Gastroesophageal sphincter (tissue), 4 donors: ENCODE data around the gene CEACAM16. TPM values are rescaled to one million over a fixed set of nuclear protein-coding genes. Genes with fewer than 3 reads are reported as not detected.

ENCODE experiments used
- ATAC-seq: fragments of 150-250 bp; one replicate; pipeline ENCODE4 v1.9.1; 2016; ENCODE audit warnings: mild to moderate bottlenecking, moderate library complexity
- H3K27ac ChIP-seq, 4 donors: fragments of 200-600 bp; sonication (generic) in 3 of 4; 1 replicate in 3 of 4; 2 replicates in 1 of 4; pipeline ENCODE4 v1.5.1; 2016 to 2019
- H3K27me3 ChIP-seq: fragments of 200-600 bp; sonication (generic); one replicate; pipeline ENCODE4 v1.5.1; 2019
- H3K36me3 ChIP-seq, 2 donors: fragments of 200-600 bp; sonication (generic); one replicate each; pipeline ENCODE4 v1.5.1; 2019; ENCODE audit warnings: control low read depth in 1 of 2
- H3K4me1 ChIP-seq, 3 donors: fragments of 200-600 bp; sonication (generic); 1 replicate in 2 of 3; 2 replicates in 1 of 3; pipeline ENCODE4 v1.5.1; 2016 to 2019; ENCODE audit warnings: control low read depth in 2 of 3
- H3K4me3 ChIP-seq, 2 donors: fragments of 200-600 bp; sonication (generic); one replicate each; pipeline ENCODE4 v1.5.1; 2019; ENCODE audit warnings: mild to moderate bottlenecking in 1 of 2, moderate library complexity in 1 of 2
- H3K9me3 ChIP-seq, 3 donors: fragments of 200-600 bp; sonication (generic); one replicate each; pipeline ENCODE4 v1.5.1; 2017 to 2019; ENCODE audit warnings: control low read depth in 2 of 3
- EP300 ChIP-seq: sonication (generic); formaldehyde crosslinking; IDR thresholded peaks from one replicate; pipeline ENCODE4 v1.6.1; 2017; ENCODE audit warnings: antibody characterized with exemption, mild to moderate bottlenecking
- POLR2A ChIP-seq, 2 donors: fragments of 450-650 bp; IDR thresholded peaks; one replicate each; pipeline ENCODE4 v1.6.1; 2017; ENCODE audit warnings: antibody characterized with exemption in 2 of 2, mild to moderate bottlenecking in 2 of 2, moderate library complexity in 1 of 2
- POLR2AphosphoS5 ChIP-seq: sonication (generic); formaldehyde crosslinking; IDR thresholded peaks from one replicate; pipeline ENCODE4 v1.6.1; 2017; ENCODE audit warnings: antibody characterized with exemption
- WGBS, 2 donors: methylation state at CpG; one replicate each; pipeline ENCODE4 v1.1.5; 2018; ENCODE audit warnings: low coverage in 1 of 2; 5-methylcytosine and 5-hydroxymethylcytosine counted together
- total RNA-seq, 4 donors: library from RNA; depleted of rRNA; stranded (reverse); fragments of >200 nt; gene quantifications; one replicate each; pipeline ENCODE4 v1.1.0, GENCODE V29; 2016
- TF ChIP-seq, protein P1 (sequence below), 4 experiments: fragments of 200-600 bp in 2 of 4; fragments of 450-650 bp in 2 of 4; sonication (generic) in 1 of 4; IDR thresholded peaks; one replicate each; pipeline ENCODE4 v1.5.1; 2017 to 2019; ENCODE audit warnings: antibody characterized with exemption in 4 of 4, mild to moderate bottlenecking in 2 of 4, moderate library complexity in 2 of 4

CEACAM16 gene
- total RNA-seq, 4 donors from 2014 or later: not detected

DNA sequence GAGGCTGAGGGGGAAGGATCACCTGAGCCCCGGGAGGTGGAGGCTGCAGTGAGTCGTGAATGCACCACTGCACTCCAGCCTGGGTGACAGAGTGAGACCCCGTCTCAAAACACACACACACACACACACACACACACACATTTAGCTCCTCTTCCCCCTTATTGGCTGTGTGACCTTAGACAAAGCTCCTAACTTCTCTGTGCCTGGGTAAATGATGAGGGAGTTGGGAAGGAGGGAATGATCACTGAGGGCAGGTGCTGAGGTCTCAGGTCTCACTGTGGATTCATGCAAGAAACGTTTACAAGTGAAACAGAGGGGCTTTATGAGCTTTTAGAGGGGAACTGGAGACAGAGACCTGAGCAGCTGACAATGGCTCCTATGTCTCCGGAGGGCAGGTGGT, 32.7 kb downstream of the CEACAM16 start:
- no peaks in the 10 kb centered on the region for H3K36me3 ChIP-seq
- no peaks in the 10 kb centered on the region for H3K4me1 ChIP-seq
- H3K27ac ChIP-seq: no peak overlapping the region
- H3K4me3 ChIP-seq: no peak overlapping the region
- ATAC-seq: no peak
- 84% methylated on average over 3 of the region's 5 CpGs; no CpG with 5 or more reads in 1 of the 2 donors for WGBS, 2 donors
- no peaks in the 10 kb centered on the region for H3K9me3 ChIP-seq
- TF ChIP-seq POLR2A (IDR thresholded peaks at IDR 0.05) (no peak), POLR2AphosphoS5 (no peak), EP300 (no peak)
- TF ChIP-seq, protein P1, sequence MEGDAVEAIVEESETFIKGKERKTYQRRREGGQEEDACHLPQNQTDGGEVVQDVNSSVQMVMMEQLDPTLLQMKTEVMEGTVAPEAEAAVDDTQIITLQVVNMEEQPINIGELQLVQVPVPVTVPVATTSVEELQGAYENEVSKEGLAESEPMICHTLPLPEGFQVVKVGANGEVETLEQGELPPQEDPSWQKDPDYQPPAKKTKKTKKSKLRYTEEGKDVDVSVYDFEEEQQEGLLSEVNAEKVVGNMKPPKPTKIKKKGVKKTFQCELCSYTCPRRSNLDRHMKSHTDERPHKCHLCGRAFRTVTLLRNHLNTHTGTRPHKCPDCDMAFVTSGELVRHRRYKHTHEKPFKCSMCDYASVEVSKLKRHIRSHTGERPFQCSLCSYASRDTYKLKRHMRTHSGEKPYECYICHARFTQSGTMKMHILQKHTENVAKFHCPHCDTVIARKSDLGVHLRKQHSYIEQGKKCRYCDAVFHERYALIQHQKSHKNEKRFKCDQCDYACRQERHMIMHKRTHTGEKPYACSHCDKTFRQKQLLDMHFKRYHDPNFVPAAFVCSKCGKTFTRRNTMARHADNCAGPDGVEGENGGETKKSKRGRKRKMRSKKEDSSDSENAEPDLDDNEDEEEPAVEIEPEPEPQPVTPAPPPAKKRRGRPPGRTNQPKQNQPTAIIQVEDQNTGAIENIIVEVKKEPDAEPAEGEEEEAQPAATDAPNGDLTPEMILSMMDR (IDR thresholded peaks at IDR 0.05): no peak
- H3K27me3 ChIP-seq: no peaks in the 10 kb centered on the region

DNA sequence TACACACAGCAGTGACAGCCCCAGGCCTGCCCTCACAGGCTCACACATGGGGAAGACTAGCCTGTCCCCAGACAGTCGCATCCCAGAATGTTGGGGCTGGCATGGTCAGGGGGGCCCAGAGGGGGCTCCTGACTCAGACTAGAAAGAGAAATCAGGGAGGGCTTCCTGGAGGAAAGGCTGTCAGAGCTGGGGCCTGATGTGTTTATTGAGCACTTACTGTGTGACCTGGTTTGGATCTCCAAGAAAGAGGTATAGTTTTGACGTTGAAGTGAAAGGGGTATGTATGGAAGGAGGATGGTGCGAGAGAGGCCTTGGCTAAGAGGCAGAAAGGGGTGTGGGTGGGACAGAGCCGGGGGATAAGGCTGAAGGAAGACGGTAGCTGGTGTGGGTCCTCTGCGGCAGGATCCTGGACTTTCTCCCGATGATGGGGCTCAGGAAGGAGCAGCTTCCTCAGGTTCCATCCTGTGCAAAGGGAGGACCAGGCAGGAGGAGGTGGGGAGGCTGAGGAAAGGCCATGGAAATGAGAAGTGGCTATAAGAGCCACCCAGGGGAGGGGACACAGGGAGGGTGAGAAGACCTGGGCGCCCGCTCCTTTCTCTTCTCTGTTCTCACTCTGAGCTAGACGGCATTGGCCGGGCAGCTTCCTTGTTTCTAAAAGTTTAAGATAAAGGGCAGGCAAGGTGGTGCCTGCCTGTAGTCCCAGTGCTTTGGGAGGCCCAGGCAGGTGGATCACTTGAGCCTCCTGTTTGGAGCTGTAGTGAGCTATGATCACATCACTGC, 33.5 kb downstream of the CEACAM16 start:
- H3K4me1 ChIP-seq: no peaks in the 10 kb centered on the region
- H3K27me3 ChIP-seq: no peaks in the 10 kb centered on the region
- H3K9me3 ChIP-seq: no peaks in the 10 kb centered on the region
- H3K27ac ChIP-seq: no peak overlapping the region
- 63 to 71% methylated on average over 8 to 10 of the region's 11 CpGs for WGBS, 2 donors
- H3K4me3 ChIP-seq: no peak overlapping the region
- ATAC-seq: no peak
- no peaks in the 10 kb centered on the region for H3K36me3 ChIP-seq
- no peak for TF ChIP-seq POLR2AphosphoS5
- no peak for TF ChIP-seq EP300
- TF ChIP-seq, protein P1 (IDR thresholded peaks at IDR 0.05): no peak
- TF ChIP-seq POLR2A (IDR thresholded peaks at IDR 0.05): no peak

DNA sequence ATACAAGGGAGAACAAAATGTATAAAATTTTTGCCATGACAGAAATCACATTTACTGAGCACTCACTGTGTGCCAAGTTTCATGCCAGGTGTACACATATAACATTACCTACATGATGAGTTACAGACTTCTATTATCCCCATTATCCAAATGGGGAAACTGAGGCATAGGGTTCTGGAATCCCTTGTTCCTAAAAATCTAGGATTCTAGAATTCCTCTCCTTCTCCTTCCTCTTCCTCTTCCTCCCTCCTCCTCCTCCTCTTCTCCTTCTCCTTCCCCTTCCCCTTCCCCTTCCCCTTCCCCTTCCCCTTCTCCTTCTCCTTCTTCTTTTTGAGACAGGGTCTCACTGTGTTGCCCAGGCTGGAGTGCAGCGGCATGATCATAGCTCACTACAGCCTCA, 35.4 kb downstream of the CEACAM16 start:
- no peaks in the 10 kb centered on the region for H3K9me3 ChIP-seq
- H3K4me3 ChIP-seq: no peak overlapping the region
- 0 to 40% methylated on average over 1 of the region's 1 CpG for WGBS, 2 donors
- H3K27me3 ChIP-seq: no peaks in the 10 kb centered on the region
- ATAC-seq: no peak
- H3K4me1 ChIP-seq: peaks cover 0 to 9% (median 0%) of the 10 kb centered on the region in 3 donors
- no peak overlapping the region for H3K27ac ChIP-seq
- TF ChIP-seq POLR2A (IDR thresholded peaks at IDR 0.05): no peak
- no peak for TF ChIP-seq POLR2AphosphoS5
- H3K36me3 ChIP-seq: no peaks in the 10 kb centered on the region

DNA sequence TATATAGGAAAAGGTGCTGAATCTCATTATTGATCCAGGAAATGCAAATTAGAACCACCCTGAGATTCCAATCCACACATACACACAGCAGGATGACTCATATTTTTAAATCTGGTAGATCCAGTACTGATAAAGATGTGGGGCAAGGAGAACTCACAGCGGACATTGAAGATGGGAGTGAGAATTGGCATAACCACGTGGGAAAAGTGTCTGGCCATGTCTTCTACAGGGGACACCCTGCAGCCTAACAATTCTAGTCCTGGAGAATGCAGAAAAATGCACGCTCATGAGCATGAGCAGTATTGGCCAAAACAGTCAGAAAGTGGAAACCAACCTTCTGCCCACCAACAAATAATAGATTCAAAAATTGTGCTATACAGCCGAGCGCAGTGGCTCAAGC, 36.1 kb downstream of the CEACAM16 start:
- Histone ChIP-seq H3K36me3 (no peaks in the 10 kb centered on the region), H3K27me3 (no peaks in the 10 kb centered on the region), H3K27ac (no peak overlapping the region), H3K9me3 (no peaks in the 10 kb centered on the region), H3K4me1 (peaks cover 0 to 10% (median 0%) of the 10 kb centered on the region in 3 donors), H3K4me3 (no peak overlapping the region)
- 60 to 73% methylated on average over 1 to 5 of the region's 5 CpGs for WGBS, 2 donors
- no peak for TF ChIP-seq EP300
- TF ChIP-seq, protein P1 (IDR thresholded peaks at IDR 0.05): no peak
- no peak for TF ChIP-seq POLR2A (IDR thresholded peaks at IDR 0.05)
- no peak for TF ChIP-seq POLR2AphosphoS5
- ATAC-seq: no peak

DNA sequence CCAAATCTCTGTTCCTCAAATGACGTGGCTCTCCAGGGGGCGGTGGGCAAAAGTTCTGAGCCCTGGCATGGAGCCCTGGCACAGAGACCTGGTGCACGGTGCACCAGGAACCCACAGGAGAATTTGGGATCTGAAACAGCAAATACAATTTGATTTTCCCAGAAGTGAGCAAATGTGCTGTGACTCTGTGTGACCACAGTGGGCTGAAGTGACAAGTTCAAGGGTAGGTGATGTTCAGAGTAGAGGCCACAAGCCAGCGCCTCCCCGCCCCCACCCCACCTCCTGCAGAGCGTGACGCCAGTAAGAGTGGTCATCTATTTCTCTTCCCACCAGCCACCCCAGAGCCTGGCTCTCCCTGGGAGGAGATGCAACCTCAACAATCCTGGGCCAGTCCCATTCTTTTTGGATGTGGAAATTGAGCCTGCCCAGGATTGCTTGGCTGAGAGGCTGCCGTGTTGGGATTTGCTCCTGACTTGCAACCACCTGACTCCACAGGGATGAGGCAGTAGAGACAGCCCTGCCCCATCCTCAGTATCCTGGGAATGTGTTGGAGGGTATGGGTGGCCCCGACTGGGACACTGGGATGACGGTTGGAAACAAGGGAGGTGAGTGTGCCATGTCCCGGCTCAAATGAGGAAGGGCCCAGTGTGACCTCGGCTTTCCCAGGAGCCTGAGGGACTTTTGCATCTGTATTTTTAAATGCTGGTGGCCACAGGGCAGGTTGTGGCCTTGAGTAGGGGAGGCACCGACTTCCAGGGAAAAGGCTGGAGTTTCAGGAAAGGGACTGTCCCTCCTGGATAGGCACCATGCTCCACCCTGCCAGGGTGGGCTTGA, 38.5 kb downstream of the CEACAM16 start:
- Histone ChIP-seq H3K9me3 (no peaks in the 10 kb centered on the region), H3K36me3 (no peaks in the 10 kb centered on the region), H3K4me1 (peaks cover under 1 to 33% (median 16%) of the 10 kb centered on the region in 3 donors), H3K27me3 (no peaks in the 10 kb centered on the region), H3K27ac (no peak overlapping the region), H3K4me3 (no peak overlapping the region)
- TF ChIP-seq EP300 (no peak), POLR2AphosphoS5 (no peak), POLR2A (IDR thresholded peaks at IDR 0.05) (no peak)
- TF ChIP-seq, protein P1 (IDR thresholded peaks at IDR 0.05): no peak
- no peak for ATAC-seq
- whole genome bisulfite sequencing, 2 donors: 68 to 75% methylated on average over 4 to 8 of the region's 13 CpGs
